ENCODE measurements around the gene SECTM1. TPM values are rescaled to one million over a fixed set of nuclear protein-coding genes. Genes with fewer than 3 reads are reported as not detected.
A peak's percentile ranks its signal among the peaks of the same experiment; 100 is the strongest.

Gene SECTM1
- total and polyA plus RNA-seq, 7 donors: 0.70 to 2.3 (median 1.2) TPM

GRCh38 chr17:82302568-82302963, 31.0 kb downstream of the SECTM1 start:
- Histone ChIP-seq H3K4me3 (no peak overlapping the region), H3K27ac (no peak overlapping the region), H3K27me3 (ENCODE audit: insufficient read depth in 3 of 3, low read length in 2 of 3) (no peaks in the 10 kb centered on the region), H3K9me3 (no peaks in the 10 kb centered on the region), H3K36me3 (ENCODE audit: insufficient read depth in 1 of 2, low read depth in 1 of 2) (no peaks in the 10 kb centered on the region), H3K4me1 (peaks cover 11% of the 10 kb centered on the region)
- intact Hi-C loops (cut with DNase I): loop anchor here in 1 of 2 donors (2.0 to 10.0 kb wide), 3 partner anchors 14 to 268 kb away; partner anchors contain the start of genes CD7, DCXR and RAC3
- ATAC-seq (no peak), DNase-seq (no peak)
- no peak for TF ChIP-seq CTCF (IDR thresholded peaks at IDR 0.05)
- 93 to 96% (median 95%) methylated on average over 13 to 15 of the region's 15 CpGs for WGBS, 3 donors

GRCh38 chr17:82301916-82302567, 31.5 kb downstream of the SECTM1 start:
- intact Hi-C loops (cut with DNase I): loop anchor here in 1 of 2 donors (2.0 to 10.0 kb wide), 3 partner anchors 15 to 267 kb away; partner anchors contain the start of genes CD7, DCXR and RAC3
- H3K27me3 ChIP-seq (ENCODE audit: insufficient read depth in 3 of 3, low read length in 2 of 3): no peaks in the 10 kb centered on the region
- 84 to 90% (median 88%) methylated on average over 21 to 23 of the region's 23 CpGs for WGBS, 3 donors
- no peak for TF ChIP-seq CTCF (IDR thresholded peaks at IDR 0.05)
- peaks cover 16% of the 10 kb centered on the region for H3K4me1 ChIP-seq
- ATAC-seq (no peak), DNase-seq (no peak)
- no peak overlapping the region for H3K27ac ChIP-seq
- H3K36me3 ChIP-seq (ENCODE audit: insufficient read depth in 1 of 2, low read depth in 1 of 2): no peaks in the 10 kb centered on the region
- no peak overlapping the region for H3K4me3 ChIP-seq
- no peaks in the 10 kb centered on the region for H3K9me3 ChIP-seq

GRCh38 chr17:82301300-82301915, 32.2 kb downstream of the SECTM1 start:
- intact Hi-C loops (cut with DNase I): loop anchor here in 1 of 2 donors (5.0 to 10.0 kb wide), 2 partner anchors 94 to 267 kb away; partner anchors contain the start of genes DCXR and RAC3
- 90 to 96% (median 93%) methylated on average over 11 to 12 of the region's 12 CpGs for WGBS, 3 donors
- no peak for ATAC-seq
- Histone ChIP-seq H3K27me3 (ENCODE audit: insufficient read depth in 3 of 3, low read length in 2 of 3) (no peaks in the 10 kb centered on the region), H3K4me3 (no peak overlapping the region), H3K4me1 (peaks cover 23% of the 10 kb centered on the region), H3K9me3 (no peaks in the 10 kb centered on the region), H3K36me3 (ENCODE audit: insufficient read depth in 1 of 2, low read depth in 1 of 2) (no peaks in the 10 kb centered on the region), H3K27ac (no peak overlapping the region)
- no peak for TF ChIP-seq CTCF (IDR thresholded peaks at IDR 0.05)
- no peak for DNase-seq

- WGBS, 3 donors: 23 to 40% (median 24%) methylated on average over 21 of the region's 21 CpGs
- peak in 2 of 4 donors; percentile 33 to 36 for ATAC-seq
- Histone ChIP-seq H3K27ac (no peak overlapping the region), H3K4me1 (peaks cover 23% of the 10 kb centered on the region), H3K27me3 (ENCODE audit: insufficient read depth in 3 of 3, low read length in 2 of 3) (no peaks in the 10 kb centered on the region), H3K36me3 (ENCODE audit: insufficient read depth in 1 of 2, low read depth in 1 of 2) (no peaks in the 10 kb centered on the region), H3K4me3 (no peak overlapping the region), H3K9me3 (no peaks in the 10 kb centered on the region)
- peak; percentile 76 to 87 for DNase-seq
- peak; percentile 74 for TF ChIP-seq CTCF (IDR thresholded peaks at IDR 0.05)
- intact Hi-C loops (cut with DNase I): loop anchor here in 1 of 2 donors (1.0 to 10.0 kb wide), 3 partner anchors 49 to 266 kb away; partner anchors contain the start of genes DCXR and RAC3
Observed at GRCh38 chr17:82300707-82301270, 32.8 kb downstream of the SECTM1 start.

Data from psoas muscle (tissue), 8 donors.